Activated naive CD4-positive, alpha-beta T cell treated with anti-CD3 and anti-CD28 coated beads for 36 hours (primary cell): Measurements from ENCODE around the gene PARP8. TPM values are rescaled to one million over a fixed set of nuclear protein-coding genes. Genes with fewer than 3 reads are reported as not detected.

Experiments used
- total RNA-seq, 2 experiments: library from RNA; stranded (reverse); gene quantifications; one replicate each; pipeline ENCODE4 v1.2.3, GENCODE V29; 2021

Gene PARP8
- total RNA-seq, 2 experiments from 2014 or later = 20.1 to 22.0 TPM

Other genes with a start within 250 kb of the PARP8 start
- 10 to 100 TPM; 41.4 to 43.7 TPM for gene EMB, start 225.3 kb upstream of the PARP8 start, total RNA-seq